Mucosa of descending colon (tissue), 3 donors: Measurements from ENCODE around the gene PPFIA3. TPM values are rescaled to one million over a fixed set of nuclear protein-coding genes. Genes with fewer than 3 reads are reported as not detected.

ENCODE experiments used
- ATAC-seq: fragments of 200-7000 bp; cut with Tn5 transposase; one replicate; pipeline ENCODE4 v1.9.1; 2020; ENCODE audit warnings: mild to moderate bottlenecking, moderate library complexity
- DNase-seq, 3 donors: peaks; one replicate each; pipeline ENCODE4 v3.0.0-alpha.2; 2020
- H3K36me3 ChIP-seq: fragments of 200-600 bp; one replicate; pipeline ENCODE4 v1.8.0; 2021; ENCODE audit warnings: low read depth, mild to moderate bottlenecking
- H3K4me1 ChIP-seq: fragments of 200-600 bp; one replicate; pipeline ENCODE4 v1.8.0; 2021; ENCODE audit warnings: low read depth, mild to moderate bottlenecking
- H3K4me3 ChIP-seq: fragments of 200-600 bp; one replicate; pipeline ENCODE4 v1.8.0; 2021; ENCODE audit warnings: mild to moderate bottlenecking
- H3K9me3 ChIP-seq: fragments of 200-600 bp; one replicate; pipeline ENCODE4 v1.8.0; 2021; ENCODE audit warnings: mild to moderate bottlenecking
- intact Hi-C, 2 donors: fragments of 100-400 bp; cut with DNase I in 1 of 2; cut with micrococcal nuclease in 1 of 2; formaldehyde crosslinking; loops; one replicate each; pipeline versions ENCODE4 v1.11.0 to v1.11.1; 2022; cut with DNase I, micrococcal nuclease
- total RNA-seq, 3 donors: library from RNA; stranded (reverse); fragmentation: NEBNext Ultra II Directional in 2 of 3; extraction: Animal tissue kit (Norgen Biotek cat#: 25700) in 2 of 3; gene quantifications; one replicate each; pipeline versions ENCODE4 v1.2.1 to v1.2.4, GENCODE V29; 2021 to 2023
- TF ChIP-seq, protein P1 (sequence below): fragments of 200-600 bp; IDR thresholded peaks from one replicate; pipeline ENCODE4 v1.8.0; 2022; ENCODE audit warnings: antibody characterized with exemption, mild to moderate bottlenecking
- donor health status: DM: no; HTN: no; CAD: no; lungs with moderate emphysema.
- donor health status: DM: no; HTN: no; CAD: no.
- donor health status: DM: no; HTN: yes; CAD: no.

PPFIA3 gene
- total RNA-seq, 3 donors from 2014 or later = 15.1 to 21.4 (median 19.6) TPM

GRCh38 chr19:49193822-49194394, 74.6 kb downstream of the PPFIA3 start:
- peaks cover 20% of the 10 kb centered on the region for H3K4me1 ChIP-seq
- TF ChIP-seq, protein P1, sequence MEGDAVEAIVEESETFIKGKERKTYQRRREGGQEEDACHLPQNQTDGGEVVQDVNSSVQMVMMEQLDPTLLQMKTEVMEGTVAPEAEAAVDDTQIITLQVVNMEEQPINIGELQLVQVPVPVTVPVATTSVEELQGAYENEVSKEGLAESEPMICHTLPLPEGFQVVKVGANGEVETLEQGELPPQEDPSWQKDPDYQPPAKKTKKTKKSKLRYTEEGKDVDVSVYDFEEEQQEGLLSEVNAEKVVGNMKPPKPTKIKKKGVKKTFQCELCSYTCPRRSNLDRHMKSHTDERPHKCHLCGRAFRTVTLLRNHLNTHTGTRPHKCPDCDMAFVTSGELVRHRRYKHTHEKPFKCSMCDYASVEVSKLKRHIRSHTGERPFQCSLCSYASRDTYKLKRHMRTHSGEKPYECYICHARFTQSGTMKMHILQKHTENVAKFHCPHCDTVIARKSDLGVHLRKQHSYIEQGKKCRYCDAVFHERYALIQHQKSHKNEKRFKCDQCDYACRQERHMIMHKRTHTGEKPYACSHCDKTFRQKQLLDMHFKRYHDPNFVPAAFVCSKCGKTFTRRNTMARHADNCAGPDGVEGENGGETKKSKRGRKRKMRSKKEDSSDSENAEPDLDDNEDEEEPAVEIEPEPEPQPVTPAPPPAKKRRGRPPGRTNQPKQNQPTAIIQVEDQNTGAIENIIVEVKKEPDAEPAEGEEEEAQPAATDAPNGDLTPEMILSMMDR = no peak
- H3K4me3 ChIP-seq = no peak overlapping the region
- DNase-seq = no peak
- H3K36me3 ChIP-seq = no peaks in the 10 kb centered on the region
- no peaks in the 10 kb centered on the region for H3K9me3 ChIP-seq
- intact Hi-C loops = no loop called here
- ATAC-seq = no peak

DNA sequence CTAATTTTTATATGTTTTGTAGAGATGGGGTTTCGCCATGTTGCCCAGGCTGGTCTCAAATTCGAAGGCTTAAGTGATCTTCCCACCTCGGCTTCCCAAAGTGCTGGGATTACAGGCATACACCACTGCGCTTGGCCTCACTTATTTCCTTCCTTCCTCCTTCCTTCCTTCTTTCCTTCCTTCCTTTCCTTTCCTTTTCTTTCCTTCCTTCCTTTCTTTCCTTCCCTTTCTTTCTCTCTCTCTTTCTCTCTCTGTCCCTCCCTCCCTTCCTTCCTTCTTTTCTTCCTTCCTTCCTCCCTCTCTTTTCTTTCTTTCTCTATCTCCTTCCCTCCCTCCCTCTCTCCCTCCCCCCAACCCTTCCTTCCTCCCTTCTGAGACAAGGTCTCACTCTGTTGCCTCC, 75.1 kb downstream of the PPFIA3 start:
- DNase-seq (no peak), ATAC-seq (no peak)
- intact Hi-C loops = no loop called here
- Histone ChIP-seq H3K4me1 (peaks cover 22% of the 10 kb centered on the region), H3K9me3 (no peaks in the 10 kb centered on the region), H3K4me3 (no peak overlapping the region), H3K36me3 (no peaks in the 10 kb centered on the region)
- TF ChIP-seq, protein P1 = no peak

DNA sequence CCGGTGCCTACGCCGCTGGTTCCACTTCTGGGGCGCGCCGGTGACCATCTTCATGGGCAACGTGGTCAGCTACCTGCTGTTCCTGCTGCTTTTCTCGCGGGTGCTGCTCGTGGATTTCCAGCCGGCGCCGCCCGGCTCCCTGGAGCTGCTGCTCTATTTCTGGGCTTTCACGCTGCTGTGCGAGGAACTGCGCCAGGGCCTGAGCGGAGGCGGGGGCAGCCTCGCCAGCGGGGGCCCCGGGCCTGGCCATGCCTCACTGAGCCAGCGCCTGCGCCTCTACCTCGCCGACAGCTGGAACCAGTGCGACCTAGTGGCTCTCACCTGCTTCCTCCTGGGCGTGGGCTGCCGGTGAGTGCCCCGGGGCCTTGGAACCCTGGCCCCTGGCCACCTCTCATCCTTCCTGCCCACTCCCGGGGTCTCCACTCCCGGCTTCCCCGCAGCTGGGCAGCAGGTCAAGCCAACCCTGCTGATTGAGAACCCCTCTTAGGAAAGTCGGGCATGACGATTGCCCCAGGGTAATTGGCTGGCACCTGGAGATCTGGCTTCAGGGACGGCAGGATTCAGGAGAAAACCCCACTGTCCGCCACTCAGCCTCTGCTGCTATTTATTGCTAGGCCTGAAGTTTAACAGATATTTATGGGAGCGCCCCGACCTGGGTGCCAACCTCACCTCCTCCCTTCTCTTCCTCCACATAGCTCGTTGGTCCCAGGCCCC, 77.3 kb downstream of the PPFIA3 start:
- DNase-seq (peak; percentile 55 to 74 (median 73)), ATAC-seq (peak; percentile 64)
- intact Hi-C loops = no loop called here
- H3K4me3 ChIP-seq = no peak overlapping the region
- no peaks in the 10 kb centered on the region for H3K9me3 ChIP-seq
- H3K36me3 ChIP-seq = no peaks in the 10 kb centered on the region
- H3K4me1 ChIP-seq = peaks cover 28% of the 10 kb centered on the region
- TF ChIP-seq, protein P1 = no peak

DNA sequence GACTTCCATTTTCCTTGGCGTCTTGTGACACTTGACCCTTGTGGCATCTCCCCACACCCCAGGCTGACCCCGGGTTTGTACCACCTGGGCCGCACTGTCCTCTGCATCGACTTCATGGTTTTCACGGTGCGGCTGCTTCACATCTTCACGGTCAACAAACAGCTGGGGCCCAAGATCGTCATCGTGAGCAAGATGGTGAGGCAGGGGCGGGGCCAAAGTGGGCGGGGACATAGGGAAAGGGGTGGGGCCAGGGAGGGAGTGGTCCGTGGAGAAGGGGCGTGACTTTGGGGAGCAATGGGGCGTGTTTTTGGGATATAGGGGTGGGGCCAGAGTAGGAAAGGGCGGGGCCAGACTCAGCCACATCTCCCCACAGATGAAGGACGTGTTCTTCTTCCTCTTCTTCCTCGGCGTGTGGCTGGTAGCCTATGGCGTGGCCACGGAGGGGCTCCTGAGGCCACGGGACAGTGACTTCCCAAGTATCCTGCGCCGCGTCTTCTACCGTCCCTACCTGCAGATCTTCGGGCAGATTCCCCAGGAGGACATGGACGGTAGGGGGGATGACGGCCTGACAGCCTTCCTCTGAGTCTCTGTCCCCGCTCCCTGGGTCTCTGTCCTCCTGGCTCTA, 81.0 kb downstream of the PPFIA3 start:
- Histone ChIP-seq H3K9me3 (no peaks in the 10 kb centered on the region), H3K36me3 (no peaks in the 10 kb centered on the region), H3K4me1 (peaks cover 35% of the 10 kb centered on the region), H3K4me3 (no peak overlapping the region)
- TF ChIP-seq, protein P1 = no peak
- DNase-seq (peak; percentile 64 to 75 (median 72)), ATAC-seq (peak; percentile 76)
- intact Hi-C loops = no loop called here

Other genes starting within 250 kb of the PPFIA3 start
- 10 to 100 TPM; 31.8 to 47.7 (median 44.6) TPM for gene PPP1R15A, start 247.1 kb upstream of the PPFIA3 start, total RNA-seq
- gene TULP2, start 220.8 kb upstream of the PPFIA3 start, total RNA-seq = under 1 TPM in 1 of 3 donors, not detected in 2; 0.32 TPM
- gene NUCB1, start 219.2 kb upstream of the PPFIA3 start, total RNA-seq = 100 to 1,000 TPM; 171 to 219 (median 205) TPM
- gene DHDH, start 185.8 kb upstream of the PPFIA3 start, total RNA-seq = under 1 TPM in 1 of 3 donors, not detected in 2; 0.52 TPM
- 100 to 1,000 TPM in 2 of 3 donors, 10 to 100 TPM in 1; 90.2 to 128 (median 125) TPM for gene BAX, start 164.7 kb upstream of the PPFIA3 start, total RNA-seq
- 1,000 to 10,000 TPM; 1,659 to 1,792 (median 1,691) TPM for gene FTL, start 154.2 kb upstream of the PPFIA3 start, total RNA-seq
- gene GYS1, start 126.2 kb upstream of the PPFIA3 start, total RNA-seq = 10 to 100 TPM; 40.1 to 49.3 (median 40.2) TPM
- 10 to 100 TPM; 47.4 to 68.8 (median 57.3) TPM for gene RUVBL2, start 125.7 kb upstream of the PPFIA3 start, total RNA-seq
- gene LHB, start 102.5 kb upstream of the PPFIA3 start, total RNA-seq = under 1 TPM in 1 of 3 donors, not detected in 2; 0.65 TPM
- not detected for gene CGB3, start 95.2 kb upstream of the PPFIA3 start, total RNA-seq
- not detected for gene CGB2, start 87.7 kb upstream of the PPFIA3 start, total RNA-seq
- gene CGB1, start 82.6 kb upstream of the PPFIA3 start, total RNA-seq = not detected
- not detected for gene CGB5, start 75.7 kb upstream of the PPFIA3 start, total RNA-seq
- not detected for gene CGB8, start 70.4 kb upstream of the PPFIA3 start, total RNA-seq
- gene CGB7, start 61.8 kb upstream of the PPFIA3 start, total RNA-seq = not detected
- gene NTF4, start 54.7 kb upstream of the PPFIA3 start, total RNA-seq = not detected
- not detected for gene KCNA7, start 46.8 kb upstream of the PPFIA3 start, total RNA-seq
- gene SNRNP70, start 34.1 kb upstream of the PPFIA3 start, total RNA-seq = 100 to 1,000 TPM; 136 to 257 (median 200) TPM
- 10 to 100 TPM in 2 of 3 donors, 1 to 10 TPM in 1; 7.2 to 20.4 (median 11.7) TPM for gene LIN7B, start 5.2 kb upstream of the PPFIA3 start, total RNA-seq
- gene C19orf73, start 401 bp upstream of the PPFIA3 start, total RNA-seq = 1 to 10 TPM; 1.8 to 3.2 (median 2.1) TPM
- gene HRC, start 35.9 kb downstream of the PPFIA3 start, total RNA-seq = 1 to 10 TPM in 2 of 3 donors, under 1 TPM in 1; 0.73 to 1.9 (median 1.2) TPM
- 100 to 1,000 TPM; 182 to 398 (median 274) TPM for gene TRPM4, start 38.2 kb downstream of the PPFIA3 start, total RNA-seq
- gene SLC6A16, start 205.6 kb downstream of the PPFIA3 start, total RNA-seq = 1 to 10 TPM in 1 of 3 donors, under 1 TPM in 2; 0.36 to 3.7 (median 0.52) TPM
- gene CD37, start 215.9 kb downstream of the PPFIA3 start, total RNA-seq = 10 to 100 TPM in 2 of 3 donors, 1 to 10 TPM in 1; 5.6 to 11.2 (median 10.1) TPM
- 10 to 100 TPM in 2 of 3 donors, 1 to 10 TPM in 1; 9.8 to 64.0 (median 21.8) TPM for gene TEAD2, start 242.9 kb downstream of the PPFIA3 start, total RNA-seq
- under 1 TPM in 1 of 3 donors, not detected in 2; 0.44 TPM for gene DKKL1, start 244.3 kb downstream of the PPFIA3 start, total RNA-seq